Common myeloid progenitor, CD34-positive (primary cell): ENCODE measurements around the gene MS4A4E. TPM values are rescaled to one million over a fixed set of nuclear protein-coding genes. Genes with fewer than 3 reads are reported as not detected.
"Not testable (repeated sequence)": the region's sequence is repeated elsewhere in the genome, so short reads cannot be mapped to it uniquely, and the experiment has no call there.

Experiments used
- CTCF ChIA-PET: fragments of 350-600 bp; sonication (Branson Sonifier 250); formaldehyde crosslinking; loops from one replicate; lab custom pipeline; 2021; ENCODE audit warnings: antibody characterized with exemption; lab: Charles Lee
- POLR2A ChIA-PET: fragments of 350-600 bp; sonication (Branson Sonifier 250); formaldehyde crosslinking; loops from one replicate; lab custom pipeline; 2021; ENCODE audit warnings: antibody characterized with exemption; lab: Charles Lee
- DNase-seq, 3 donors: peaks; one replicate each; pipeline versions ENCODE4 v3.0.0 to v3.0.0-alpha.2; 2013
- H3K27ac ChIP-seq, 2 experiments: 1 replicate in 1 of 2; 2 replicates in 1 of 2; pipeline ENCODE4 v1.7.0; 2013; ENCODE audit warnings: inconsistent platforms in 2 of 2, low read length in 2 of 2, mild to moderate bottlenecking in 2 of 2, low read depth in 1 of 2, moderate library complexity in 1 of 2; ENCODE audit not compliant: severe bottlenecking in 2 of 2, insufficient read depth in 1 of 2, poor library complexity in 1 of 2
- H3K27me3 ChIP-seq, 5 experiments: replicated peaks in 2 of 5; 1 replicate in 3 of 5; 2 replicates in 2 of 5; pipeline versions ENCODE4 v1.6.1 to v1.7.0; 2013; ENCODE audit warnings: low read length in 4 of 5, mild to moderate bottlenecking in 2 of 5, moderate library complexity in 2 of 5, inconsistent platforms in 1 of 5; ENCODE audit not compliant: insufficient read depth in 5 of 5, control insufficient read depth in 4 of 5
- H3K36me3 ChIP-seq, 4 experiments: 1 replicate in 2 of 4; 2 replicates in 2 of 4; pipeline versions ENCODE4 v1.6.1 to v1.7.0; 2013; ENCODE audit warnings: low read length in 3 of 4, control low read depth in 1 of 4, mild to moderate bottlenecking in 1 of 4; ENCODE audit not compliant: control insufficient read depth in 4 of 4, insufficient read depth in 4 of 4
- H3K4me1 ChIP-seq, 4 experiments: 1 replicate in 3 of 4; 2 replicates in 1 of 4; pipeline versions ENCODE4 v1.6.1 to v1.7.1; 2013; ENCODE audit warnings: low read length in 3 of 4, mild to moderate bottlenecking in 3 of 4, control low read depth in 1 of 4, inconsistent platforms in 1 of 4, moderate library complexity in 1 of 4; ENCODE audit not compliant: control insufficient read depth in 4 of 4, insufficient read depth in 4 of 4; ENCODE audit errors: control extremely low read depth in 1 of 4
- H3K4me3 ChIP-seq, 7 experiments: 1 replicate in 4 of 7; 2 replicates in 3 of 7; pipeline versions ENCODE4 v1.5.1 to v1.7.0; 2013; ENCODE audit warnings: mild to moderate bottlenecking in 7 of 7, low read length in 6 of 7, moderate library complexity in 6 of 7, inconsistent platforms in 2 of 7, low read depth in 2 of 7, control low read depth in 1 of 7; ENCODE audit not compliant: insufficient read depth in 4 of 7, control insufficient read depth in 1 of 7; ENCODE audit errors: extremely low read depth in 1 of 7
- H3K9me3 ChIP-seq, 5 experiments: 1 replicate in 4 of 5; 2 replicates in 1 of 5; pipeline versions ENCODE4 v1.6.1 to v1.7.1; 2013; ENCODE audit warnings: low read length in 4 of 5, mild to moderate bottlenecking in 2 of 5, inconsistent platforms in 1 of 5, low read depth in 1 of 5, moderate library complexity in 1 of 5; ENCODE audit not compliant: control insufficient read depth in 4 of 5, insufficient read depth in 2 of 5; ENCODE audit errors: control extremely low read depth in 1 of 5
- WGBS: methylation state at CpG from one replicate; pipeline ENCODE4 v1.1.5; 2013; ENCODE audit not compliant: insufficient coverage; 5-methylcytosine and 5-hydroxymethylcytosine counted together
- polyA plus RNA-seq: library from polyadenylated mRNA; unstranded; fragments of 120-200 nt; gene quantifications from one replicate; pipeline ENCODE4 v1.2.1, GENCODE V29; 2013

The MS4A4E gene
- polyA plus RNA-seq = 1.9 TPM

DNA sequence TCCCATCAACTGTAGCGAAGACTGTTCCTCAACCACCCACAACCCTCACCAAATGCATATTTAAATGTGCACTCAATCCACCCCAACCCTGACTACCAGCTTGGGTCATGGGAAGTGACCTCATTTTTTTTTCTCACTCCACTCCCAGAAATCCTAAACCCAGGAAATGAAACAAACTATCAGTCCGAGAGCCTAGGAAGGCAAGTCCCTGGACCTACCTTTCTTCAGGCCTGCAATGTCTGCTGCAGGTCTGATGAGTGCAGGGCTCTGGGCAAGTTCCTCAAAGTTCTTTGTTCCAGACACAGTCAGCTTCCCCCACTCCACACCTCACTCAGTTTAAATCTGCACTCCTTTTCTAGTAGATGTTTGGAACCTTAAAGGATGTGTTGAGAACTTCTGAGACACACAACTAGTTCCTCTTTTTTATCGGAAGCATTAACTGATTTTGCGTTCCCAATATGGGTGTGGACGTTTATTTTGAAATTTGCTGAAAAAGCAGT is at the start of gene MS4A4E:
TSS of gene MS4A4E (minus strand) at position 398 of the 500 bp plus-strand sequence. CDS start 13,082 bp downstream, outside the sequence.
- ChIA-PET CTCF (interaction anchor here (0.7 to 0.9 kb wide), 2 partner anchors 8 kb away, joined by 3 read pairs; no protein-coding TSS in a partner anchor), POLR2A (no interaction called here)
- WGBS = 85% methylated on average over 2 of the region's 5 CpGs
- Histone ChIP-seq H3K4me1 (peaks cover 8 to 15% (median 12%) of the 10 kb centered on the region in 4 experiments), H3K9me3 (no peaks in the 10 kb centered on the region), H3K27ac (no peak within 1 kb of the TSS), H3K36me3 (no peaks in the 10 kb centered on the region), H3K27me3 (no peaks in the 10 kb centered on the region), H3K4me3 (peak within 1 kb of the TSS in 2 of 7 experiments; percentile 24 to 35)
- peak; percentile 14 to 90 (median 86) for DNase-seq

GRCh38 chr11:60292145-60292544 is 49.2 kb upstream of the MS4A4E start:
- H3K9me3 ChIP-seq = peaks cover 0 to 9% (median 0%) of the 10 kb centered on the region in 5 experiments
- no peak for DNase-seq
- H3K27ac ChIP-seq = no peak overlapping the region
- H3K36me3 ChIP-seq = no peaks in the 10 kb centered on the region
- no peak overlapping the region for H3K4me3 ChIP-seq
- no peaks in the 10 kb centered on the region for H3K4me1 ChIP-seq
- H3K27me3 ChIP-seq = no peaks in the 10 kb centered on the region
- POLR2A ChIA-PET = no interaction called here
- no CpG with 5 or more reads among the region's 2 CpGs for WGBS
- CTCF ChIA-PET = no interaction called here

DNA sequence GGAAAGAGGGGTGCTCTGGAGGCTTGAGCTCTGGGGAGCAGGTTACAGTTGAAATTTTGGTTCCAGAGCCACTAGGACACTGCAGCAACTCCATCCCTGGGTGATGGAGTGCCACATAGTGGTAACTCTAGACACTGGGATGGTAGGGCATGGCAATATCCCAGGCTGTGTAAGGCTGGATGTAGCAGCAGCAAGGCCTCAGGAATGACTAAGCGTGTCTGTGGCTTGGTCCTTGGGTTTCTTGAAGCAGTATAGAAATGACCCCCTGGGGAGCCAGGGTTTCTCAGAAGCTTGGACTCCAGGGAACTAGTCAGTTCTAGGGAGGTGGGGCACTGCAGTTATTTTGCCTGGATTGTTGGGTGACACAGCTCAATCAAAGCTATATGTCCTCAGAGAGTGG is 45.6 kb upstream of the MS4A4E start:
- 100% methylated on average over 1 of the region's 1 CpG for WGBS
- POLR2A ChIA-PET = no interaction called here

DNA sequence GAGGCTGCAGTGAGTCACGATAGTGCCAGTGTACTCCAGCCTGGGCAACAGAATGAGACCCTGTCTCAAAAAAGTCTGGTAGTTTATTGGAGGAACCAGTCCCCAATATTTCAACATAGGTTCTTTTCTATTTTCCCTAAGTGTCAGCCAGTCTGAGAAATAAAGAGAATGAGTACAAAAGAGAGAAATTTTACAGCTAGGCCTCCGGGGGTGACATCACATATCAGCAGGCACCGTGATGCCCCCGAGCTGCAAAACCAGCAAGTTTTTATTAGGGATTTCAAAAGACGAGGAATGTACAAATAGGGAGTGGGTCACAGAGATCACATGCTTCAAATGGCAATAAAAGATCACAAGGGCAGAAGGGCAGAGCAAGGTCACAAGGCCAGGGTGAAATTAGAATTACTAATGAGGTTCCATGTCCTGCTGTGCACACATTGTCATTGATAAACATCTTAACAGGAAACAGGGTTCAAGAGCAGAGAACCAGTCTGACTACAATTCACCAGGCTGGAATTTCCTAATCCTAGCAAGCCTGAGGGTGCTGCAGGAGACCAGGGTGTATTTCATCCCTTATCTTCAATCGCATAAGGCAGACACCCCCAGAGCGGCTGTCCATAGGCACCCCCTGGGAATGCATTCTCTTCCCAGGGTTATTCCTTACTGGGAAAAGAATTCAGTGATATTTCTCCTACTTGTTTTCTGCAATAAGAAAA is 42.6 kb upstream of the MS4A4E start:
- H3K4me1 ChIP-seq = peaks cover 0 to 10% (median 7%) of the 10 kb centered on the region in 4 experiments
- H3K27me3 ChIP-seq, H3K27ac ChIP-seq, H3K36me3 ChIP-seq, CTCF ChIA-PET, H3K4me3 ChIP-seq, H3K9me3 ChIP-seq, DNase-seq, POLR2A ChIA-PET: not testable (repeated sequence)
- WGBS = 97% methylated on average over 6 of the region's 7 CpGs

More for the DNA sequence above, 45.6 kb upstream of the MS4A4E start:
- DNase-seq = no peak
- Histone ChIP-seq H3K9me3 (peaks cover 0 to 9% (median 0%) of the 10 kb centered on the region in 5 experiments), H3K27ac (no peak overlapping the region), H3K36me3 (no peaks in the 10 kb centered on the region), H3K27me3 (no peaks in the 10 kb centered on the region), H3K4me3 (peak overlapping the region in 1 of 7 experiments; percentile 3), H3K4me1 (no peaks in the 10 kb centered on the region)
- CTCF ChIA-PET = interaction anchor here (1.2 to 2.7 kb wide), 4 partner anchors 9 to 45 kb away, joined by 3 to 8 read pairs (median 4); no protein-coding TSS in a partner anchor

DNA sequence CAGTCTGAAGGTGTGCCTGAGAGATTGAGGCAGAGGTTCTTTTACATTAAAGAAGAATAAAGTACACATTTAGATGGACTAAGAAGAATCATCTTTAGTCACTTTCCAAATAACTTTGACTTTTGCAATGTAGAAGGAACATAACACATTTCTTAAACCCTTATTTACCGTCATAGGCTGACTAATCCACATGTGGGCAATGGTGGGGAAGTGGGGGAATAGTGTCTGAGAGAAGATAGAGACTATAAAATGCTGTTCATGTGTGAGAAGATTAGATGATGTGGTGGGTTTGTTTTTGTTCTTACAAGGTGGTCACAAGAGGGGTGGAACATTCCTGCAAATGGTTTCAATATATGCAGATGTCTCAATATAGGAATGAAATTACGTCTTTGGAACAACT is 39.3 kb upstream of the MS4A4E start:
- peaks cover 0 to 2% (median 0%) of the 10 kb centered on the region in 5 experiments for H3K9me3 ChIP-seq
- peaks cover 0 to 20% (median 16%) of the 10 kb centered on the region in 4 experiments for H3K4me1 ChIP-seq
- H3K27ac ChIP-seq = no peak overlapping the region
- WGBS = no CpG with 5 or more reads among the region's 2 CpGs
- ChIA-PET POLR2A (no interaction called here), CTCF (no interaction called here)
- H3K27me3 ChIP-seq = no peaks in the 10 kb centered on the region
- DNase-seq = peak in 2 of 3 donors; percentile 17 to 37
- no peak overlapping the region for H3K4me3 ChIP-seq
- no peaks in the 10 kb centered on the region for H3K36me3 ChIP-seq

- CTCF ChIA-PET = interaction anchor here (1.0 kb wide), 1 partner anchor 16 kb away, joined by 3 read pairs; no protein-coding TSS in a partner anchor
- WGBS = 100% methylated on average over 1 of the region's 2 CpGs
- peak in 2 of 3 donors; percentile 9 to 28 for DNase-seq
Measured at GRCh38 chr11:60281485-60281884, 38.5 kb upstream of the MS4A4E start.

GRCh38 chr11:60280412-60280811 is 37.5 kb upstream of the MS4A4E start, which contains the start of gene MS4A4A:
TSS of gene MS4A4A (plus strand) at chr11:60280666. CDS start at chr11:60280676, 10 bp downstream.
- Histone ChIP-seq H3K4me3 (no peak within 1 kb of the TSS), H3K27me3 (no peaks in the 10 kb centered on the region), H3K27ac (peak within 1 kb of the TSS in 1 of 2 experiments; percentile 4), H3K36me3 (no peaks in the 10 kb centered on the region), H3K9me3 (no peaks in the 10 kb centered on the region), H3K4me1 (peaks cover 0 to 20% (median 16%) of the 10 kb centered on the region in 4 experiments)
- 17% methylated on average over 1 of the region's 3 CpGs for WGBS
- peak; percentile 84 to 98 (median 95) for DNase-seq
- ChIA-PET CTCF (interaction anchor here (0.8 kb wide), 1 partner anchor 65 kb away, joined by 3 read pairs; no protein-coding TSS in a partner anchor), POLR2A (no interaction called here)

More at GRCh38 chr11:60281485-60281884, 38.5 kb upstream of the MS4A4E start:
- Histone ChIP-seq H3K27ac (peak overlapping the region in 1 of 2 experiments; percentile 36), H3K9me3 (peaks cover 0 to 2% (median 0%) of the 10 kb centered on the region in 5 experiments), H3K36me3 (no peaks in the 10 kb centered on the region), H3K4me1 (peaks cover 0 to 20% (median 16%) of the 10 kb centered on the region in 4 experiments), H3K27me3 (no peaks in the 10 kb centered on the region), H3K4me3 (no peak overlapping the region)
- POLR2A ChIA-PET = no interaction called here
